ENCODE results near the gene RPS6KB1.
A peak's percentile ranks its signal among the peaks of the same experiment; 100 is the strongest.
"Not testable (repeated sequence)": the region's sequence is repeated elsewhere in the genome, so short reads cannot be mapped to it uniquely, and the experiment has no call there.

The RPS6KB1 gene

DNA sequence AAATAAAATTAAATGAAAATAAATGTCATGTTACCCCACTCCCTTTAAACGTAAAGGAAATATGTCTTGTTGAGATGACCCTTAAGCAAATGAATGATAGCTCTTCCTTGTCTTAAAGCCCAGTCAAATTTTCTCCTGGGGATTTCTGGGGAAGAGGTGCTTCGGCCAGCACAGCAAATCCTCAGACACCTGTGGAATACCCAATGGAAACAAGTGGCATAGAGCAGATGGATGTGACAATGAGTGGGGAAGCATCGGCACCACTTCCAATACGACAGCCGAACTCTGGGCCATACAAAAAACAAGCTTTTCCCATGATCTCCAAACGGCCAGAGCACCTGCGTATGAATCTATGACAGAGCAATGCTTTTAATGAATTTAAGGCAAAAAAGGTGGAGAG, 53.5 kb downstream of the RPS6KB1 start:
- not testable (repeated sequence) for DNase-seq

- not testable (repeated sequence) for DNase-seq
Observed at GRCh38 chr17:59947310-59947709, 54.4 kb downstream of the RPS6KB1 start.

DNA sequence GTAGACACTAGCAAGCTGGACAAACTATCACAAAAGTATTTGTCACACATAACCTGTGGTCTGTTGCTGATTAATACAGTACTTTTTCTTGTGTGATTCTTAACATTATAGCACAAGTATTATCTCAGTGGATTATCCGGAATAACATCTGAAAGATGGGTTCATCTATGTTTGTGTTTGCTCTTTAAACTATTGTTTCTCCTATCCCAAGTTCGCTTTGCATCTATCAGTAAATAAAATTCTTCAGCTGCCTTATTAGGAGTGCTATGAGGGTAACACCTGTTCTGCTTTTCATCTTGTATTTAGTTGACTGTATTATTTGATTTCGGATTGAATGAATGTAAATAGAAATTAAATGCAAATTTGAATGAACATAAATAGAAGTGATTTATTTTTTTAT, 57.1 kb downstream of the RPS6KB1 start:
- no peak for DNase-seq

DNA sequence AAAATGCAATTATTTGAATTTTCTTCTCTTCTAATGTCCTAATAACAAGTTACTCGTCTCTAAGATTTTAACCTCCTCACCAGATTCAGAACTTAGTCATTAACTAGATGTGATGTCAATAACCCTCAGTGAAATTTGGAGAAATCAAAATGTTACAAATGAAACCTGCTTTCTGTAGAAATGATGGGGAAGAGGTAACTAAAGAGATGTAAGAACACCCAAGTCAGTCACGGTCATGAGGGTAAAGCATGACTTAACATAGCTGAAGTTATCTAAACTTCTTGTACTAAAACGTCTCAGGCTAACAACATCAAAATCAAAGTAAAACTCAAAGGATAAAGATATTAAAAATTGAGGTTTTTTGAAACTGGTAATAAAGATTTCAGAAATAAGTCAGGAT, 61.9 kb downstream of the RPS6KB1 start:
- no peak for DNase-seq

DNA sequence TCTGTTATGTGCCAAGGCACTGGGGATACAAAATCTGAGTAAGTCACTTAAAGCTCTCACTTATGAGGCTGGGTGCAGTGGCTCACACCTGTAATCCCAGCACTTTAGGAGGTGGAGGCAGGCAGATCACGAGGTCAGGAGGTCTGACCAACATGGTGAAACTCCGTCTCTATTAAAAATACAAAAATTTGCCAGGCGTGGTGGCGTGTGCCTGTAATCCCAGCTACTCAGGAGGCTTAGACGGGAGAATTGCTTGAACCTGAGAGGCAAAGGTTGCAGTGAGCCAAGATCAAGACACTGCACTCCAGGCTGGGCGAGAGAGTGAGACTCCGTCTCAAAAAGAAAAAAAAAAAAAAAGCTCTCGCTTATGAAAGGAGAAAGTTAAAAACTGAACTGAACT, 66.7 kb downstream of the RPS6KB1 start:
- DNase-seq: not testable (repeated sequence)

GRCh38 chr17:59962739-59963318, 69.9 kb downstream of the RPS6KB1 start:
- DNase-seq: no peak

DNA sequence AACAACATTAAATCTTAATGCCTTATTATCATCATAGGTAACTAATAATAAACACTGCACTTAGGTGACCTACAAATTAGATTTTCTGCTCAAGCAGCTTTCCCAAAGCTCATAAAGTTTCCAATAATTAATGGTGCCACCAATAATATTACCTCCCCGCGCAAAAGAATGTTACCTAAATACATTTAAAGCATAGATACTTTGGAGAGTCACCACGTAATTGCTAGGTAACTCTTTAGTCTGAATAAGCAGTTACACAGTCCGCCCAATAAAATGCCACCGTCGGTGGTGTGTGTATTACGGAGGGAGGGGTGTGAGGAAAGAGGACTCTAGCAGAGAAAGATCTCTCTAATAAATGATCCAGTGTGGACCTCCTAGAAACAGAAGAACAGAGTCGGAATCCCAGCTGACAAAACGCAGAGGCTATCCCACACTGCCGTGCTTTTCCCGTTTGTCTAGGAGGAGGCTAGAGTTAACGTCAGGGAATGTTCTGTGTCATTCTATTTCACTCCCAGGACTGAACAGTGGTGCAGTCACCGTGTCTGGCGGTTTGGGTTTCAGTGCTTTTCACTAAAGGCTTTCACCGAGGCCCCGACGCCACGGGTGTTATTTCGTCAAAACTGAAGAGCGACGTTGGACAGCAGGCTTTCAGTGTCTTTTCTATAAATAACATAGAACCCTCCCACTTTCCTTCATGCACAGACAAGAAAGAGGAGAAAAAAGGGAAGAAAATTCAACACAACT, 71.0 kb downstream of the RPS6KB1 start:
- DNase-seq: no peak

DNA sequence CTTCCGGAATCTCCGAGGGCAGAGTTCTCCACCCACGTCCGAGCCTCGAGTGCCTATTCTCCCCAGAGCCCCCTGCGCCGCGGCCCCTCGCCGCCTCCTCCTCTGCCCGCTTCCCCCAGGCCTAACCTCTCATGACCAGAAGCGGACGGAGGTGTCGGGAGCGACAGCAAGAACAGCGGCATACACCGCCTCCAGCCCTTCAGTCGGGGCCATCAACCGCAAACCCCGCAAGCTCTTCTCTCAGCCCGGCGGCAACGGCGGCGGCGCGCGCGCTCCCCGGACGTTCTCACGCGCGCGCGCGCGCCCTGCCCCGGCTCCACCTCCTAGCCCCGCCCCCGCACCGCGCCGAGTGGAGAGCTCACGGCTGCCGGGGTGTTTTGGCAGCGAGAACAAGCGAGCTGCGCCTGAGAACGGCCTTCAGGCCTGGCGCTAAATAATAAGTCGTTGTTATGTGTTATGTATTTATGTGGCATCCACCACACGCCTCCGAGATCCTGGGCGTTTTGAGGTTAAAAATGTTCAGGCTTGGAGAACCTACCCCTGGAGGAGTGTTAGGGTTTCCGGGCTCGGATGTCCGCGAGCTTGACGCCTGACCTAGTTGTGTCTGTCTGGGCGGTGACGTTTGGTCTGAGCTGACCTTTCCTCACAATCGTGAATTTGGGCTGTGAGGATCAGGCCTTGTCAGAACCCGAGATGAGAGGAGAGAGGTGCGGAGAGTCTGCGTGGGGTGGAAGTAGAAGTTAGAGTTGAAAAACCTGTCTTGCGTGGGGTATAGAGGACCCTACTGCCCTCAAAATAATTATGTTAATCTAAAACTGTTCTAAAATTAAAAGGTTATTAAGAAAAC, 71.8 kb downstream of the RPS6KB1 start, which contains the start of gene RNFT1:
TSS of gene RNFT1 (minus strand) at position 259 of the 847 bp plus-strand sequence. CDS start at position 182, 77 bp downstream.
- DNase-seq: peak; percentile 96

DNA sequence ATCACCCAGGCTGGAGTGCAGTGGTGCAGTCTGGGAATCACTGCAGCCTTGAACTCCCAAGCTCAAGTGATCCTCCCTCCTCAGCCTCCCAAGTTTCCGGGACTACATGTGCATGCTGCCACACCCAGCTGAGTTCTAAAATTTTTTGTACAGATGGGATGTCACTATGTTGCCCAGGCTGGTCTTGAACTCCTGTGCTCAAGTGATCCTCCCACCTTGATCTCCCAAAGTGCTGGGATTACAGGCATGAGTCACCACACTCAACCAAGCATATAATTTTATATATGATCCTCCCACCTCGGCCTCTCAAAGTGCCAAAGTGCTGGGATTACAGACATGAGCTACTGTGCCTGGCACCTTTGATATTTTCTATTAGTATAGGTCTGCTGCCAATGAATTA, 78.8 kb downstream of the RPS6KB1 start:
- DNase-seq: not testable (repeated sequence)

- no peak for DNase-seq
Observed at GRCh38 chr17:59972778-59973177, 79.9 kb downstream of the RPS6KB1 start.

DNA sequence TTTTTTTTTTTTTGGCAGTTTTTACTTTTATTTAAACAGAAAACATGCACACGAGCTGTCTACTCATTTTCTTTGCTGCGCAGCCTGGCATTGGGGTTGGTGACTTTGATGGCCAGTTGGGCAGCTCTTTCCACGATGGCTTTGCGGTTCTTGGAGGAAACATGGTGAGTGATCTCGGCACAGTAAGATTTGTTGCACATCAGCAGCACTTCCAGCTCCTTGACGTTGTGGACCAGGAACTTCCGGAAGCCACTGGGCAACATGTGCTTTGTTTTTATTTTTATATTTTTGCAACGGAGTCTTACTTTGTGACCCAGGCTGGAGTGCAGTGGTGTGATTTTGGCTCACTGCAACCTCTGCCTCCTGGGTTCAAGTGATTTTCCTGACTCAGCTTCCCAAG, 80.6 kb downstream of the RPS6KB1 start:
- DNase-seq: not testable (repeated sequence)

- DNase-seq: not testable (repeated sequence)
Observed at GRCh38 chr17:59975166-59975565, 82.2 kb downstream of the RPS6KB1 start.

DNA sequence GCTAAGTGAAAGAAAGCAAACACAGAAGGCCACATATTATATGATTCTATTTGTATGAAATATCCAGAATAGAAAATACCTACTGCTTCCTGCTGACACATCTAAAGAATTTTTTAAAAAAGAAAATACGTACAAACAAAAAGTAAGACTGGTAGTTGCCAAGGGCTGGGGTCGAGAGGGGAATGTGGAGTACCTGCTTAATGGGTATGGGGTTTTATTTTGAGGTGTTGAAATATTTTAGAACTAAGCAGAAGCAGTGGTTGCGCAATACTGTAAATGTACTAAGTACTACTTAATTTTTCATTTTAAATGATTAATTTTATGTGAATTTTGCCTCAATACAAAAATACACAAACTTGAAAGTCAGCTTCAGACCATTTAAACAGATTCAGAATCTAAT, 103.7 kb downstream of the RPS6KB1 start:
- not testable (repeated sequence) for DNase-seq

All from eye (tissue), 1 donor.